ENCODE results near the gene GRIA4.
A peak's percentile ranks its signal among the peaks of the same experiment; 100 is the strongest.

The GRIA4 gene

GRCh38 chr11:105918039-105918438 lies 308.2 kb downstream of the GRIA4 start:
- no peak for DNase-seq (ENCODE audit: low read depth in 2 of 2)

DNA sequence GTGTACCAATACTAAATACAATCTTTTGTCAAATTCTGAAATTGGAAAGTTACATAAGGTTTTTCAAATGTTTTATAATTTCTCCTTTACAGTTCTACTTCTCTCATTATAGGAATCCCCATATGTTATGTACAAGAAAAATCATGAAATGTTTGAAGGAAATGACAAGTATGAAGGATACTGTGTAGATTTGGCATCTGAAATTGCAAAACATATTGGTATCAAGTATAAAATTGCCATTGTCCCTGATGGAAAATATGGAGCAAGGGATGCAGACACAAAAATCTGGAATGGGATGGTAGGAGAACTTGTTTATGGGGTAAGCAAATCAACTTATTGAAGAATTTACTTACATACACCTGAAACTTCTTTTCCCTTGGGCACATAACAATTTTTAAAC lies 308.7 kb downstream of the GRIA4 start:
- no peak for DNase-seq (ENCODE audit: low read depth in 2 of 2)

GRCh38 chr11:105923252-105923651 lies 313.4 kb downstream of the GRIA4 start:
- no peak for DNase-seq (ENCODE audit: low read depth in 2 of 2)

DNA sequence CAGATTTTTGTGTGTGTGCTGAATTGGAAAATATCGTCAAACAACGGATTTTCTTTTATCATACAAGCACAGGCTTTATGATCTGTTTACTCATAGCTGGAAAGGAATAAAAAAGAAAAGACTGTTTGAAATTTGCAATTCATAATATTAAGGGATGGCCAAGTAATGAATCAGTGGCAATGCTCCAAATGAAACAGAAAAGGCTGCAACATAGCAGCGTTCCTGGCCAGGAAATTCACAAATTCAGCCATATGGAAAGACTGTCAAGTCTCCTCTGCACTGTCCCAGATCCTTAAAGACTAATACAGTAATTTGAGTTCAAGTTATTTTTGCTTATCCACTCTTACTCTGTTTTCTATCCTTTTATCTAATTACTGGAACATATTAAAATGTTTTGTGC lies 313.9 kb downstream of the GRIA4 start:
- peak; percentile 31 to 32 for DNase-seq (ENCODE audit: low read depth in 2 of 2)

DNA sequence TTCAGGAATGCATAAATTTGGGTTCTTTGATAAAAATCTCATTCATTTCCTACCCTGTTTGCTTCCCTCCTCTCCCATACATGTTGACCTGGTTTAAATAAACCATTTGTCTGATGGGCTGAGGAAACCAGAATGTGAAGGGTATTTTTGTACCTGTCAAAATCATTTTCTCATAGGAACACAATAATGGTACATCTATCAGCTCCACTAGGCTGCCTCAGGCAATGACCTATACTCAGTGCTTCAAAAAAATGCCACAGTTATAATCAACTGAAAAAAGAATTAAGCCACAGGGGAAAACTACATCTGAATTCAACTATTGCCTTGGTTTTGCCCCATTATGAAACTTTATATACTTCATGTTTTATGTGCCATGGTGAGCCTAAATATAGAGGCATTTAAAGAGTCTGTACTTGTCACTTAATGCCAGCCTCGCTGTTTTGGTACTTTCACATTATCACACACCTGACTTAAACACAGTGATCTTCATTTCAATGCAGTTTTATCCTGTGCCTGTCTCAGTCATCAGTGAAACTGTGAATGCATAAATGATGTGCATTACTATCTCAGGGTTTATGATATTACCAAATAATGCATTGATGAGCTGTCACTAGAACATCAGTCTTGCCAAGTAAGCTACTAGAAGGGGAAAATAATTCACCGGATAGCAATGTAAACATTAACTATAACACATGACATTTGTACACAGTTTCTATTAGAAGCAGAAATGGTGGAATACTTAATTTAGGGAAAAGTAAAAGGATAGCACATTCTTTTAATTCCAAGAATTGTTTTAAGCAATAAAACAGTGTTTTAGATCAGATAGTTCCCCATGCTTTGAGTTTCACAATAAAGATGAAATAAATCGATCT lies 319.4 kb downstream of the GRIA4 start:
- peak; percentile 18 to 24 for DNase-seq (ENCODE audit: low read depth in 2 of 2)

GRCh38 chr11:105933695-105934094 lies 323.8 kb downstream of the GRIA4 start:
- no peak for DNase-seq (ENCODE audit: low read depth in 2 of 2)

DNA sequence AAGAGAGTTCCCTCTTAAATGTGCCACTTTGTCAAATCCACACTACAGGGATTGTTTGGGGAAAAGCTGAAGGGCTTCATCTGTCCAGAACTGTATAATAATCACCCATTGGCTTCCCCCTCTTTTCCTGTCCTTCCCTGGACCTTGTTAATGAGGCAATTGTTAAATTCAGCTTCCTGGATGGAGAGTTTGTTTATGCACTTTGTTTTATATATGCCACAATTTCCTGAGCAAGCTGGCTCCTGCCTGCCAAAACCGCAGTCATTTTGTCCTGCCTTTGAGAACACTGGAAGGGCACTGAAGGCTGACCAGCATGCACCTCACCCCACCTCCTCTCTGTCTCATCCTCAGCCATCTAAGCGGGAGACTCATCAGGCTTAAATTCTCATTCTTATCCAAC lies 325.9 kb downstream of the GRIA4 start:
- no peak for DNase-seq (ENCODE audit: low read depth in 2 of 2)

DNA sequence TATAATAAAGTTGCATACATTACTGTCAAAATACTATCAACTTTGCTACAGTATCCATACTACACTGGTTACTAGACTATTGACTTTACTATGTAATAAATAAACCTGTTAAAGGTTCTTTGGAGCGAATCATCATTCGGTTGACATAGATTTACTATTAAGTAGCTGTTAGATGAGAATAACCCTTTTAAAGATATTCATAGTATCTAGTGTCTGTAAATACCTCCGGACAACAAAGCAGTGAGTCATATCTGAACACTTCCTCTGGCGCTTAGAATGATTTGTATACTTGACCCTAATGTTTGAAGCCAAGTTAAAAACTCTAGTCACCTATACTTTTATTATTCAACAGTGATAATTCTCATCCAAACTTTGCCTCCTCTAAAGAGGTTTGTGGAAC lies 327.5 kb downstream of the GRIA4 start:
- DNase-seq (ENCODE audit: low read depth in 2 of 2): peak; percentile 14 to 24

- no peak for DNase-seq (ENCODE audit: low read depth in 2 of 2)
These were observed 327.9 kb downstream of the GRIA4 start for GRCh38 chr11:105937738-105938137.

DNA sequence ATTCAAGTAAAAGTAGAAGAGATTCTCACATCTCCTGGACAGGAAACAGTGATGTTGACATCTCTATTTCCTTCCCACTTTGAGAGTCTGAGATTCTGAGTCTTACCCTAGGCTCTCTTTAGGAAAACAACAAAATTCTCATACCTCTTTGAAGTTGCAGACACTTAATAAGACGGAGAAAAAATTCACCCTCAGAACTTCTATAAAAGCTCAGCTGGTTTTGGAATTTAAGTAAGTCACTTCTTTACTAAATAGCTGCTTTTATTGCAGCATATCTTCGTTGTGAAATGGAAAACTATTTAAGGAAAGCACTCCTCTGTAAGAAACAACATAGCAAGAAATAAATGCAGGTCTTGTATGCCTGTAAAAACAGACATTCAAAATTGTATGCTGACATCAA lies 333.0 kb downstream of the GRIA4 start:
- DNase-seq (ENCODE audit: low read depth in 2 of 2): no peak

- no peak for DNase-seq (ENCODE audit: low read depth in 2 of 2)
These were observed 339.2 kb downstream of the GRIA4 start for GRCh38 chr11:105948918-105949590.

DNA sequence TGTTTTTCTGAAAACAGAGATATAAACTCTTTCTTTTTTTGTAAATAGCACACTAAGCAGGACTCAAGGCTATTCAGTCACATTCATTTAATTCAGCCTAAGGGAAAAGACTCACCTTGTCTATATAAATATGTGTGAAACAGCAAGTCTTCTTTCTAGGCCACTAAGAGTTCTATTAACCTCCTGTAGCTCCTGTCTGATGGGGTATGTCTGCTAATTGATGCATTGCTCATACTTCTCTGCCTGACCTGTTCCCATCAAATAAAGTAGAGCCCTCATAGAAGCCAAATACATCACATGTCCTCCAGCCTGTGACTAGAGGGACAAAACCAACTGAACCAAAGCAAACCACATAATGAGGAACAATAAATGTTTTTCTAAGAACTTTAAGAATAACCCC lies 344.0 kb downstream of the GRIA4 start:
- no peak for DNase-seq (ENCODE audit: low read depth in 2 of 2)

- no peak for DNase-seq (ENCODE audit: low read depth in 2 of 2)
These were observed 350.7 kb downstream of the GRIA4 start for GRCh38 chr11:105960252-105961245.

DNA sequence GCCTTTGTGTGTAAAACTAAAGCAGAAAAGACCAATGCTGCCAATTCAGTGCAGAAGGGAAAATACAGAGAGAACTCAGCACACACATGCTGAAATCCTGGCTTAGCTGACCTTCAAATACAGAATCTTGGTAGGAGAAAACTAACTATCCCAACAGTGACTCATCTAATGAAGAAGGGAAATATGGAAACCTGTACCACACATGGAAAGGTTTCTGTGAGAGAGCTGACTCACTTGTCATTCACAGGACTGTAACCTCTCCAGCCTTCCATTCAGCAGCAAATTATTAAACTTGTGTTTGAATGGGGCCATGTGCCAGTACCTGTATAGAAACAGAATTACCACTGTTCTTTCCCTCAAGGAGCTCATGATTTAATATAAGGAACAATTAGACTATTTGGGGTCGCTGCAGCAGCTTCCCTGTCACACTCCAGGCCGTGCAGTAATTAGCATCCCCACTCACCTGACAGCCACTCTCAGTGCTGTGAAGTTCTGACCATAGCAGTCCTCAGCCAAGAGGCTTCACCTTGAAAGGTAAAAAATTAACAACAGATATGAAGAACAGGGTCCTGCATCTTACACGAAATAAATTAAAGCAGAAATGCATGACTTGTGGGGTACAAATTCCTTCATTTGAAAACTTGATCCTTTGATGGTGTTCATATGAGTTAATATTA lies 358.3 kb downstream of the GRIA4 start:
- DNase-seq (ENCODE audit: low read depth in 2 of 2): peak; percentile 15 to 21

- DNase-seq (ENCODE audit: low read depth in 2 of 2): no peak
These were observed 359.9 kb downstream of the GRIA4 start for GRCh38 chr11:105969756-105970155.

DNA sequence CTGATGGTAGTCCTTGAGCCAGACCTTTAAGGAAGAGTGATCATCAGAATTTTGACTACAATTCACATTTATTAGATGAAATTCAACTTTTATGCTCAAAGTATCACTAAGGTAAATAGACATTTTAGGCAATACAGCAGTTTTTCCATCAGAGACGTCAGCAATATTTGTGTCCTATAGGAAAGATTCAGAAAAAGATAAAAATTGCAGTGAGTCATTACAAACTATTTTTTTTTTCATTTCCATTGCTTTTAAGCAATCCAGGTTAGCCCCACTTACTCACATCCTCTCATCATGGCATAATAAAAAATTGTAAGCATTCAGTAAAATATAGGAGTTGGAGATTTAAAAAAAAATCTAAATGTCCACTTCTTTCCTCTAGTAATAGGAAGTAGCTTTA lies 365.3 kb downstream of the GRIA4 start:
- peak in 1 of 2 experiments; percentile 8 for DNase-seq (ENCODE audit: low read depth in 2 of 2)

DNA sequence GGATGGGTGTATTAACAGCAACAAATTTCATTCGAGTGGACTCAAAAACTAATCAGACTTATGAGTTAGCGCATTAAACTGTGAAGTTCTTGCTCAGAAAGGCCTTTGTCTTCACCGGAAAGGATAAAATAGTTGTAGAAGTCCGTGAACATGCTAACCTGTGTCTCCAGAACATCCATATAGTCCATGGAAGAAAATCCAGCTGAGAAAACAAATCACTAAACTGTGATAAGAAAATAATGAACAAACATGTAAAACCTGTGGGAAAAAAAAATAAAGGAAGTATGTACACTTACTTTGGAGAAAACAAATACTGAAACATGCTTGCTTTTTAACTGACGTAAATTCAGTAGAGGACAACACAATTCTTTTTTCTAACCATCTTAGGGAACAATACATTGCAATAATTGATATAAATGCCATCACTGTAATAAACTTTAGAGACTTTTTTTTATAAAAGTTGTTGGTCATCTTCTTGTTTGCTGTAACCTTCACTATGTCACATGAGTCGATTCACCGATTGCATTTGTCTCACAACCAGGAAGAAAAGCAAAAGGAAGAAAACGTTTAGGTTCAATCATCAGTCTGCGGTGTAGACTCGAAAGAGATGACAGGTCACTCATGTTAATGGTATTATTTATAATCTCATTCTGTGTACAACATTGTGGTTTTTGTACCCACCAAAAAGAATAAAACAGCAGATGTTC lies 370.3 kb downstream of the GRIA4 start:
- DNase-seq (ENCODE audit: low read depth in 2 of 2): no peak

DNA sequence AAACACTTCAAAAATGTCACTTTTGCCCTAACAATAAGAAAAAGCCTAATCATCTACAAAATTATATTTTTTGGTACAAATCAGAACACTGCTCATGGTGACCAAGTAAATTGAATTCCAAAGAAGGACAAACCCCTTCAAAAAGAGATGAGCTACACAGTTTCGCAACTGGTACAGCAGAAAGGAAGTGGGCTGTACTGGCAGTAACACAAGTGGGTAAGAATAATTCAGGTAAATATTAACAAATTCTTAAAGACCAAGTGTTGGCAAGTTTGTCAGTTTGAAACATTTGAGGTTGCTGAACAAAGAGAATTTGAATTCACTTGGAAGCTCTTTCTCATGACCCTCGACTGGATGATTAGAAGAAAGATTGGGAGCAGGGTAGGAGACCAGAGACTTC lies 376.7 kb downstream of the GRIA4 start:
- no peak for DNase-seq (ENCODE audit: low read depth in 2 of 2)

DNA sequence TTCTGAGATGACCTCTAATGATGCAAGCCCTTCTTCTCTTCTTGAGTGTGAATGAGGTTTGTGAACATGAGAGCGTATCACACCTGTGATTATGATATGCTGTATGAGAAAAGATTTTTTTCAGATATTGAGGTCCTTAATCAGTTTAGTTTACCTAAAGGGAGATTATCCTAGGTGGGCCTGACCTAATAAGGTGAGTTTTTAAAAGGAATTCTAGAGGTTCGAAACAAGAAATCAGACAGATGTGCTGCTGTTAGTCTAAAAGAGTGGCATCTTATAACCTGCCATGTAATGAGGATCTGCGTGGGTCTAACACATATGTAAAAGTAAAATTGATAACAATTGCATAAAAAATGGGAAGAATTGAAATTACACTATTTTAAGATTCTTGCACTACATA lies 378.3 kb downstream of the GRIA4 start:
- no peak for DNase-seq (ENCODE audit: low read depth in 2 of 2)

DNA sequence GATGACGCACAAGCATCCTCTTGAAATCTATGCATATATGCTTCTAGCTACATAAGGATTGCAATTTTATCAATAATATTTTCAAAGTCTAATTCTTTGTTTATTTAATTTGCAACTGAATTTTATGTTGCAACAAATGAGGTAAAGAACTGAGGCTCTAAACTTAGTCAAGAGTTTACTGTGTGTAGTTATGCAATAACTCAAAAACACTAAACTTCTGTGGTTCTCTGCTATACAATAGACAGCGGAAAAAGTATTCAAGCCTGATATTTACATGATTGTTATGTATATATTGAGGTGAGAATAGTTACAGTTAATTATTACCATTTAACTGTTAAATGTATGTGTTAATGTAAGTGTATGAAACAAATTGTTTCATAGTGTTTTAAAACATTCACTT lies 379.3 kb downstream of the GRIA4 start:
- DNase-seq (ENCODE audit: low read depth in 2 of 2): no peak

- DNase-seq (ENCODE audit: low read depth in 2 of 2): no peak
These were observed 382.0 kb downstream of the GRIA4 start for GRCh38 chr11:105991888-105992287.

Measured in fibroblast of skin of left quadriceps (primary cell).